Measurements from ENCODE around the gene CEMIP2. TPM values are rescaled to one million over a fixed set of nuclear protein-coding genes. Genes with fewer than 3 reads are reported as not detected.

The CEMIP2 gene
- total RNA-seq, 1 donor from 2014 or later, result 58.1 TPM

- TF ChIP-seq, protein P1, sequence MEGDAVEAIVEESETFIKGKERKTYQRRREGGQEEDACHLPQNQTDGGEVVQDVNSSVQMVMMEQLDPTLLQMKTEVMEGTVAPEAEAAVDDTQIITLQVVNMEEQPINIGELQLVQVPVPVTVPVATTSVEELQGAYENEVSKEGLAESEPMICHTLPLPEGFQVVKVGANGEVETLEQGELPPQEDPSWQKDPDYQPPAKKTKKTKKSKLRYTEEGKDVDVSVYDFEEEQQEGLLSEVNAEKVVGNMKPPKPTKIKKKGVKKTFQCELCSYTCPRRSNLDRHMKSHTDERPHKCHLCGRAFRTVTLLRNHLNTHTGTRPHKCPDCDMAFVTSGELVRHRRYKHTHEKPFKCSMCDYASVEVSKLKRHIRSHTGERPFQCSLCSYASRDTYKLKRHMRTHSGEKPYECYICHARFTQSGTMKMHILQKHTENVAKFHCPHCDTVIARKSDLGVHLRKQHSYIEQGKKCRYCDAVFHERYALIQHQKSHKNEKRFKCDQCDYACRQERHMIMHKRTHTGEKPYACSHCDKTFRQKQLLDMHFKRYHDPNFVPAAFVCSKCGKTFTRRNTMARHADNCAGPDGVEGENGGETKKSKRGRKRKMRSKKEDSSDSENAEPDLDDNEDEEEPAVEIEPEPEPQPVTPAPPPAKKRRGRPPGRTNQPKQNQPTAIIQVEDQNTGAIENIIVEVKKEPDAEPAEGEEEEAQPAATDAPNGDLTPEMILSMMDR (conservative IDR thresholded peaks at IDR 0.05), result no peak
- no peaks in the 10 kb centered on the region for H3K9me3 Mint-ChIP-seq
- H3K27ac Mint-ChIP-seq, result no peak overlapping the region
- no peaks in the 10 kb centered on the region for H3K27me3 Mint-ChIP-seq
- no peak overlapping the region for H3K4me3 Mint-ChIP-seq
- peaks cover 66% of the 10 kb centered on the region for H3K4me1 Mint-ChIP-seq (ENCODE audit: unreplicated experiment)
- no peak for DNase-seq (ENCODE audit: extremely low spot score, unreplicated experiment)
- no peaks in the 10 kb centered on the region for H3K36me3 Mint-ChIP-seq
Observed at GRCh38 chr9:71761938-71762353, 6.4 kb downstream of the CEMIP2 start.

DNA sequence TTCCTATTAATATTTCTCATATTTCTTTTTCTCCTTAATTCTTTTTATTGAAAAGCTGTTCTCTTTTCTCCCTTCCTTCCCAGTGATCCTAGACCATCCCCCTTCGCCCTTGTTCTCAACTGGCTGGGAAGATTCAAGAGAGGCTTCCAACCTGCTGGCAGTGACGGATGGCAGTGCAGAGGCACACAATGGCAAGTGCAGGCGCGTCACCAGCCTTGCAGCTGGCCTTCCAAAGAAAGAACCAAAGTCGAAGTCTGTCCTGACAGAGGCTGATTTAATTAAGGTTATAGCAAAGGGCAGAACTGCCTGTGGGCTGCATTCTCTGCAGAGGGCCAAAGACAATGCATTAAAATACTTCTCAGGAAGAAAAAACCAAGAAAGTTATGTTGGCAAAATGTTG lies 7.4 kb downstream of the CEMIP2 start:
- Mint-ChIP-seq H3K27me3 (no peaks in the 10 kb centered on the region), H3K4me3 (peak overlapping the region; percentile 76), H3K4me1 (ENCODE audit: unreplicated experiment) (peaks cover 66% of the 10 kb centered on the region), H3K36me3 (no peaks in the 10 kb centered on the region), H3K9me3 (no peaks in the 10 kb centered on the region), H3K27ac (peak overlapping the region; percentile 80)
- TF ChIP-seq, protein P1 (conservative IDR thresholded peaks at IDR 0.05), result no peak
- no peak for DNase-seq (ENCODE audit: extremely low spot score, unreplicated experiment)

GRCh38 chr9:71758785-71759184 lies 9.5 kb downstream of the CEMIP2 start:
- Mint-ChIP-seq H3K27me3 (no peaks in the 10 kb centered on the region), H3K27ac (peak overlapping the region; percentile 89), H3K9me3 (no peaks in the 10 kb centered on the region)

GRCh38 chr9:71758277-71758676 lies 10.0 kb downstream of the CEMIP2 start:
- H3K27ac Mint-ChIP-seq, result peak overlapping the region; percentile 89
- H3K27me3 Mint-ChIP-seq, result no peaks in the 10 kb centered on the region
- no peaks in the 10 kb centered on the region for H3K9me3 Mint-ChIP-seq
- H3K4me1 Mint-ChIP-seq (ENCODE audit: unreplicated experiment), result peaks cover 42% of the 10 kb centered on the region
- H3K4me3 Mint-ChIP-seq, result peak overlapping the region; percentile 75
- TF ChIP-seq, protein P1 (conservative IDR thresholded peaks at IDR 0.05), result peak; percentile 15
- DNase-seq (ENCODE audit: extremely low spot score, unreplicated experiment), result no peak
- H3K36me3 Mint-ChIP-seq, result no peaks in the 10 kb centered on the region

More at GRCh38 chr9:71758785-71759184, 9.5 kb downstream of the CEMIP2 start:
- Mint-ChIP-seq H3K4me3 (peak overlapping the region; percentile 75), H3K4me1 (ENCODE audit: unreplicated experiment) (peaks cover 48% of the 10 kb centered on the region), H3K36me3 (no peaks in the 10 kb centered on the region)
- TF ChIP-seq, protein P1 (conservative IDR thresholded peaks at IDR 0.05), result no peak
- DNase-seq (ENCODE audit: extremely low spot score, unreplicated experiment), result no peak

DNA sequence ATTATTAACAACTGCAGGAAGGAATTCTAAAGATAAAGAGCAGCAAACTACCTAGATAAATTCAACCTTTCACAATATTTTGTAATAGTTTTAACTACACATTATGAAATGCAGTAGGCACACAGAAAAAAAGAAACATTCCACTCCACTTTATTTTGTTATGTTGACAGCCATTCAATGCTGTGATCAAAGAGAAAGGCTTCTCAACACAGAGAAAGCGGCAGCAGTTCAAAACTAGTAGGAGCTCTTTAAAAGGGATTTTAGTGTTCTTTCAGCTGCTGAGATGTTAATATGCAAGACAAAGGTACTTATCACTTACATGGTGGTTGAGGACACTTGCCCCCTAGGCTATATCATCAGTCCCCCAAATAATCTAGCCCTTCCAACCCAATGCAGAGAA lies 11.6 kb downstream of the CEMIP2 start:
- Mint-ChIP-seq H3K4me3 (peak overlapping the region; percentile 71), H3K36me3 (peaks cover 3% of the 10 kb centered on the region), H3K27me3 (no peaks in the 10 kb centered on the region), H3K4me1 (ENCODE audit: unreplicated experiment) (peaks cover 50% of the 10 kb centered on the region), H3K27ac (peak overlapping the region; percentile 89), H3K9me3 (no peaks in the 10 kb centered on the region)
- no peak for DNase-seq (ENCODE audit: extremely low spot score, unreplicated experiment)
- TF ChIP-seq, protein P1 (conservative IDR thresholded peaks at IDR 0.05), result no peak

GRCh38 chr9:71755869-71756268 lies 12.4 kb downstream of the CEMIP2 start:
- TF ChIP-seq, protein P1 (conservative IDR thresholded peaks at IDR 0.05), result no peak
- no peak for DNase-seq (ENCODE audit: extremely low spot score, unreplicated experiment)
- H3K4me3 Mint-ChIP-seq, result no peak overlapping the region
- no peaks in the 10 kb centered on the region for H3K27me3 Mint-ChIP-seq
- no peak overlapping the region for H3K27ac Mint-ChIP-seq
- no peaks in the 10 kb centered on the region for H3K9me3 Mint-ChIP-seq
- peaks cover 46% of the 10 kb centered on the region for H3K4me1 Mint-ChIP-seq (ENCODE audit: unreplicated experiment)
- peaks cover 8% of the 10 kb centered on the region for H3K36me3 Mint-ChIP-seq

Data from type B pancreatic cell (in vitro differentiated cells).